Measurements from ENCODE around the gene SLC5A1. TPM values are rescaled to one million over a fixed set of nuclear protein-coding genes. Genes with fewer than 3 reads are reported as not detected.

SLC5A1 gene
- total and polyA plus RNA-seq, 2 of the 8 experiments (the other 6 are each of a cell fraction or from before 2014, with no cell fraction given), result 0.06 TPM; not detected in 1

DNA sequence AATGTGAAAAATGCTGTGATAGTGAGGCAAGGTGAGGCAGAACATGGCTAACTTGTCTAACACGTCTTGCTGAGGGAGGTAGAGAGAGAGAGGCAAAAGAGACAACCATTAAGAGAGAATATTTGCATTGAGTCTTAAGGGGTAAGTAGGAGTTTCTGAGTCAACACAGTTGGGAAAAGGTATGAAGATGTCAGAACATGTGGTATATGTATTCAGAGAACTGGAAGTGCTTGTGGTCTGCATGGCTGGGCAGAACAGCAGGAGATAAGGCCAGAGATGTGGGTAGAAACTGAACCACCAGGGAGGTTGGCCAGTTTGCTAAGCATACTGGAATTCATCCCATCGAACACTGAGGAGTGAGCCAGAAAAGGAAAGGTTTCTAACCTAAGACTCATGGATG, 25.0 kb upstream of the SLC5A1 start:
- Histone ChIP-seq H2AK5ac (ENCODE audit: low read depth, low read length) (no peak overlapping the region), H4K8ac (ENCODE audit: extremely low read depth, insufficient read depth, low read length) (no peak overlapping the region), H2BK15ac (ENCODE audit: low read length) (no peak overlapping the region), H3K79me2 (ENCODE audit: control insufficient read depth in 1 of 2, insufficient read depth in 2 of 2, low read length in 2 of 2) (no peaks in the 10 kb centered on the region), H4K91ac (replicated peaks; ENCODE audit: insufficient read length, low read length) (no peak overlapping the region), H2BK12ac (ENCODE audit: low read depth, low read length) (no peak overlapping the region), H3K9ac (replicated peaks in 1 of 4; ENCODE audit: extremely low read depth in 1 of 4, low read depth in 3 of 4, low read length in 3 of 4) (no peak overlapping the region), H3K27me3 (replicated peaks in 1 of 4; ENCODE audit: control insufficient read depth in 3 of 4, extremely low read depth in 1 of 4, insufficient read depth in 3 of 4, low read length in 3 of 4) (no peaks in the 10 kb centered on the region), H3K4ac (replicated peaks; ENCODE audit: insufficient read length, low read depth, low read length) (no peak overlapping the region), H2AFZ (ENCODE audit: low read length) (no peak overlapping the region), H3K23me2 (ENCODE audit: low read depth, low read length) (no peaks in the 10 kb centered on the region), H3K4me2 (ENCODE audit: insufficient read depth in 1 of 2, low read depth in 2 of 2, low read length in 2 of 2) (no peak overlapping the region), H3K36me3 (ENCODE audit: control insufficient read depth in 2 of 4, insufficient read depth in 4 of 4, low read length in 3 of 4) (no peaks in the 10 kb centered on the region), H4K20me1 (replicated peaks in 1 of 2; ENCODE audit: control insufficient read depth in 1 of 2, insufficient read depth in 2 of 2, low read length in 2 of 2) (no peaks in the 10 kb centered on the region), H3K56ac (replicated peaks; ENCODE audit: insufficient read length, low read depth, low read length) (no peak overlapping the region), H3K79me1 (ENCODE audit: low read depth, low read length) (no peaks in the 10 kb centered on the region), H3K9me3 (ENCODE audit: insufficient read depth in 2 of 2, low read depth in 1 of 2, low read length in 1 of 2) (peaks cover 0 to 3% of the 10 kb centered on the region in 2 experiments; a peak in 1 of 4 replicates), H4K5ac (ENCODE audit: insufficient read length, low read depth, low read length) (no peak overlapping the region), H3K23ac (ENCODE audit: insufficient read length) (no peak overlapping the region), H3K4me1 (replicated peaks in 1 of 4; ENCODE audit: control insufficient read depth in 3 of 4, insufficient read depth in 4 of 4, low read length in 3 of 4) (no peaks in the 10 kb centered on the region), H3K4me3 (ENCODE audit: extremely low read depth in 1 of 4, insufficient read depth in 2 of 4, low read depth in 3 of 4, low read length in 4 of 4) (no peak overlapping the region), H2BK120ac (replicated peaks; ENCODE audit: low read depth, low read length) (no peak overlapping the region), H3K18ac (ENCODE audit: extremely low read depth, low read length) (no peak overlapping the region), H3K27ac (ENCODE audit: low read depth, low read length) (no peak overlapping the region), H2BK5ac (ENCODE audit: low read depth, low read length) (no peak overlapping the region), H2BK20ac (ENCODE audit: low read length) (no peak overlapping the region), H3K14ac (ENCODE audit: insufficient read length) (no peak overlapping the region)
- WGBS, 2 experiments (ENCODE audit: extremely low coverage in 1 of 2, insufficient coverage in 1 of 2, insufficient read length in 1 of 2, insufficient replicate concordance in 2 of 2, low coverage in 1 of 2, low lambda C conversion rate in 2 of 2, missing lambda C conversion rate in 1 of 2), result 83% methylated on average over 2 of the region's 2 CpGs; no CpG with 5 or more reads in 1 of the 2 experiments
- ChIA-PET POLR2A (ENCODE audit: partially characterized antibody) (no interaction called here), CTCF (ENCODE audit: partially characterized antibody) (interaction anchor here (0.8 to 2.1 kb wide), 5 partner anchors 23 to 248 kb away, joined by 3 to 12 read pairs (median 4); no protein-coding TSS in a partner anchor)
- TF ChIP-seq KDM1A (IDR thresholded peaks at IDR 0.05; ENCODE audit: borderline replicate concordance, low read length), result no peak
- no peak for TF ChIP-seq HDAC6 (IDR thresholded peaks at IDR 0.05; ENCODE audit: low read depth, low read length)
- TF ChIP-seq JUND (IDR thresholded peaks at IDR 0.05; ENCODE audit: low read length), result no peak
- TF ChIP-seq TAF7 (optimal IDR thresholded peaks at IDR 0.05; ENCODE audit: borderline replicate concordance, low read depth, low read length), result no peak
- TF ChIP-seq SIN3A (conservative IDR thresholded peaks at IDR 0.05 in 1 of 2, IDR thresholded peaks at IDR 0.05 in 1 of 2; ENCODE audit: low read depth in 1 of 2, low read length in 2 of 2), result no peak
- no peak for TF ChIP-seq ASH2L (IDR thresholded peaks at IDR 0.05; ENCODE audit: low read length)
- no peak for DNase-seq (ENCODE audit: low read depth in 1 of 2, low spot score in 2 of 2)
- FAIRE-seq, result no peak

Measured in H1 (cell line).